Measurements from ENCODE around the gene C1QTNF1. TPM values are rescaled to one million over a fixed set of nuclear protein-coding genes. Genes with fewer than 3 reads are reported as not detected.

Gene C1QTNF1
- total and polyA plus RNA-seq, 9 of the 15 experiments (the other 6 are each of a cell fraction or from before 2014, with no cell fraction given) = 0.09 TPM; not detected in 8

GRCh38 chr17:79098282-79098867 lies 74.4 kb downstream of the C1QTNF1 start:
- CTCF ChIA-PET (ENCODE audit: low intra/inter-chr PET ratio) = no interaction called here
- H2AFZ ChIP-seq (ENCODE audit: low read depth, low read length) = no peak overlapping the region
- ATAC-seq (no peak), FAIRE-seq (no peak), DNase-seq (ENCODE audit: extremely low read depth in 1 of 4, low spot score in 3 of 4) (no peak)
- in situ Hi-C loops (cut with MboI) = no loop called here
- H3K27ac ChIP-seq (ENCODE audit: extremely low read depth, low read depth, low read length) = no peak overlapping the region
- intact Hi-C loops (cut with micrococcal nuclease) = no loop called here
- no TSS peak for BruUV-seq (replicated peaks)
- H3K4me2 ChIP-seq (ENCODE audit: insufficient read depth, low read length) = no peak overlapping the region
- H3K4me1 ChIP-seq (replicated peaks in 1 of 2; ENCODE audit: control insufficient read depth in 2 of 2, insufficient read depth in 2 of 2, low read length in 2 of 2) = peaks cover 0 to 7% of the 10 kb centered on the region in 2 experiments; a peak in 2 of 5 replicates
- no peaks in the 10 kb centered on the region for H3K9me1 ChIP-seq (ENCODE audit: control insufficient read depth, insufficient read depth, low read length)
- TF ChIP-seq ADNP (tag; IDR thresholded peaks at IDR 0.05) (no peak), RB1 (IDR thresholded peaks at IDR 0.05; ENCODE audit: low read depth) (no peak), IRF1 (CRISPR knock-in tag; IDR thresholded peaks at IDR 0.05; ENCODE audit: borderline replicate concordance) (no peak), GATAD2A (IDR thresholded peaks at IDR 0.05) (no peak), SAP30 (IDR thresholded peaks at IDR 0.05; ENCODE audit: borderline replicate concordance, insufficient read depth, low read depth, low read length, poor library complexity, severe bottlenecking) (no peak)
- 0 out of 4 replicates have a peak overlapping the region, but pooled peaks of 1 of the 2 experiments have one; percentile 9 for H3K9ac ChIP-seq (ENCODE audit: insufficient read depth in 1 of 2, low read depth in 2 of 2, low read length in 2 of 2)
- POLR2A ChIA-PET = interaction anchor here (0.6 kb wide), 2 partner anchors 210 to 1585 kb away, joined by 3 to 5 read pairs; no protein-coding TSS in a partner anchor
- no peaks in the 10 kb centered on the region for H3K36me3 ChIP-seq (ENCODE audit: control insufficient read depth, insufficient read depth, low read length)
- WGBS (ENCODE audit: insufficient coverage, low coverage, missing lambda C conversion rate) = under 1% methylated on average over 13 of the region's 16 CpGs
- H3K4me3 ChIP-seq = no peak overlapping the region
- H4K20me1 ChIP-seq (replicated peaks; ENCODE audit: control insufficient read depth, insufficient read depth, low read length) = peaks cover 27% of the 10 kb centered on the region
- H3K79me2 ChIP-seq (ENCODE audit: control insufficient read depth, insufficient read depth, low read length) = no peaks in the 10 kb centered on the region
- H3K27me3 ChIP-seq (ENCODE audit: control insufficient read depth in 2 of 2, insufficient read depth in 2 of 2, low read length in 2 of 2) = peaks cover 36 to 77% of the 10 kb centered on the region in 2 experiments; a peak in 4 of 5 replicates
- no peaks in the 10 kb centered on the region for H3K9me3 ChIP-seq (replicated peaks; ENCODE audit: control insufficient read depth, insufficient read depth, low read depth, low read length)

Other genes starting within 250 kb of the C1QTNF1 start
- gene CYTH1, start 241.9 kb upstream of the C1QTNF1 start, total RNA-seq (2014; rRNA removed) = 15.0 and 15.1 TPM in 2 replicates
- gene CYTH1, start 241.9 kb upstream of the C1QTNF1 start, total RNA-seq (2014; rRNA removed; fragmentation: Illumina TruSeq; extraction: Trizol) = 16.8 and 18.3 TPM in 2 replicates
- gene CYTH1, start 241.9 kb upstream of the C1QTNF1 start, total RNA-seq (2015; rRNA removed; fragmentation: Illumina TruSeq; extraction: Trizol) = 19.6 and 21.2 TPM in 2 replicates
- 24.4 and 27.7 TPM in 2 replicates for gene CYTH1, start 241.9 kb upstream of the C1QTNF1 start, total RNA-seq (2021)
- 16.1 and 16.5 TPM in 2 replicates for gene CYTH1, start 241.9 kb upstream of the C1QTNF1 start, polyA plus RNA-seq (2011; rRNA removed)
- gene CYTH1, start 241.9 kb upstream of the C1QTNF1 start, polyA plus RNA-seq (2014; fragmentation: Illumina TruSeq; extraction: Trizol) = 20.5 and 24.1 TPM in 2 replicates
- under 1 TPM; 0.52 to 0.70 TPM for gene CYTH1, start 241.9 kb upstream of the C1QTNF1 start, polyA plus RNA-seq (2014; fragmentation: Nextera tagmentation; extraction: Ambion mirVana)
- 25.1 and 25.4 TPM in 2 replicates for gene CYTH1, start 241.9 kb upstream of the C1QTNF1 start, polyA plus RNA-seq (2014; rRNA removed)
- 15.1 and 18.3 TPM in 2 replicates for gene USP36, start 183.4 kb upstream of the C1QTNF1 start, total RNA-seq (2014; rRNA removed)
- gene USP36, start 183.4 kb upstream of the C1QTNF1 start, total RNA-seq (2014; rRNA removed; fragmentation: Illumina TruSeq; extraction: Trizol) = 23.7 and 29.8 TPM in 2 replicates
- 18.5 and 20.8 TPM in 2 replicates for gene USP36, start 183.4 kb upstream of the C1QTNF1 start, total RNA-seq (2015; rRNA removed; fragmentation: Illumina TruSeq; extraction: Trizol)
- 66.8 and 72.8 TPM in 2 replicates for gene USP36, start 183.4 kb upstream of the C1QTNF1 start, total RNA-seq (2021)
- gene USP36, start 183.4 kb upstream of the C1QTNF1 start, polyA plus RNA-seq (2011; rRNA removed) = 22.5 and 34.0 TPM in 2 replicates
- 45.9 and 47.4 TPM in 2 replicates for gene USP36, start 183.4 kb upstream of the C1QTNF1 start, polyA plus RNA-seq (2014; fragmentation: Illumina TruSeq; extraction: Trizol)
- gene USP36, start 183.4 kb upstream of the C1QTNF1 start, polyA plus RNA-seq (2014; fragmentation: Nextera tagmentation; extraction: Ambion mirVana) = 1 to 10 TPM; 6.4 to 8.5 TPM
- 31.7 and 33.9 TPM in 2 replicates for gene USP36, start 183.4 kb upstream of the C1QTNF1 start, polyA plus RNA-seq (2014; rRNA removed)
- gene CEP295NL, start 121.0 kb upstream of the C1QTNF1 start, total RNA-seq (2014; rRNA removed) = not detected in 2 replicates
- gene CEP295NL, start 121.0 kb upstream of the C1QTNF1 start, total RNA-seq (2014; rRNA removed; fragmentation: Illumina TruSeq; extraction: Trizol) = not detected in 2 replicates
- not detected in 2 replicates for gene CEP295NL, start 121.0 kb upstream of the C1QTNF1 start, total RNA-seq (2015; rRNA removed; fragmentation: Illumina TruSeq; extraction: Trizol)
- gene CEP295NL, start 121.0 kb upstream of the C1QTNF1 start, total RNA-seq (2021) = not detected in 2 replicates
- gene CEP295NL, start 121.0 kb upstream of the C1QTNF1 start, polyA plus RNA-seq (2011; rRNA removed) = not detected in 2 replicates
- not detected in 2 replicates for gene CEP295NL, start 121.0 kb upstream of the C1QTNF1 start, polyA plus RNA-seq (2014; fragmentation: Illumina TruSeq; extraction: Trizol)
- not detected for gene CEP295NL, start 121.0 kb upstream of the C1QTNF1 start, polyA plus RNA-seq (2014; fragmentation: Nextera tagmentation; extraction: Ambion mirVana)
- not detected in 2 replicates for gene CEP295NL, start 121.0 kb upstream of the C1QTNF1 start, polyA plus RNA-seq (2014; rRNA removed)
- gene TIMP2, start 98.8 kb upstream of the C1QTNF1 start, total RNA-seq (2014; rRNA removed) = not detected in 2 replicates
- gene TIMP2, start 98.8 kb upstream of the C1QTNF1 start, total RNA-seq (2014; rRNA removed; fragmentation: Illumina TruSeq; extraction: Trizol) = not detected in 2 replicates
- not detected in 2 replicates for gene TIMP2, start 98.8 kb upstream of the C1QTNF1 start, total RNA-seq (2015; rRNA removed; fragmentation: Illumina TruSeq; extraction: Trizol)
- gene TIMP2, start 98.8 kb upstream of the C1QTNF1 start, total RNA-seq (2021) = 0.49 and 0.55 TPM in 2 replicates
- not detected in 2 replicates for gene TIMP2, start 98.8 kb upstream of the C1QTNF1 start, polyA plus RNA-seq (2011; rRNA removed)
- not detected in 2 replicates for gene TIMP2, start 98.8 kb upstream of the C1QTNF1 start, polyA plus RNA-seq (2014; fragmentation: Illumina TruSeq; extraction: Trizol)
- not detected for gene TIMP2, start 98.8 kb upstream of the C1QTNF1 start, polyA plus RNA-seq (2014; fragmentation: Nextera tagmentation; extraction: Ambion mirVana)
- not detected in 2 replicates for gene TIMP2, start 98.8 kb upstream of the C1QTNF1 start, polyA plus RNA-seq (2014; rRNA removed)
- 4.8 and 5.9 TPM in 2 replicates for gene LGALS3BP, start 44.2 kb upstream of the C1QTNF1 start, total RNA-seq (2014; rRNA removed)
- gene LGALS3BP, start 44.2 kb upstream of the C1QTNF1 start, total RNA-seq (2014; rRNA removed; fragmentation: Illumina TruSeq; extraction: Trizol) = 0.73 and 1.4 TPM in 2 replicates
- 4.4 and 4.7 TPM in 2 replicates for gene LGALS3BP, start 44.2 kb upstream of the C1QTNF1 start, total RNA-seq (2015; rRNA removed; fragmentation: Illumina TruSeq; extraction: Trizol)
- gene LGALS3BP, start 44.2 kb upstream of the C1QTNF1 start, total RNA-seq (2021) = 5.3 and 8.7 TPM in 2 replicates
- gene LGALS3BP, start 44.2 kb upstream of the C1QTNF1 start, polyA plus RNA-seq (2011; rRNA removed) = 0.68 and 2.4 TPM in 2 replicates
- gene LGALS3BP, start 44.2 kb upstream of the C1QTNF1 start, polyA plus RNA-seq (2014; fragmentation: Illumina TruSeq; extraction: Trizol) = 3.8 and 4.2 TPM in 2 replicates
- under 1 TPM; 0.39 to 0.59 TPM for gene LGALS3BP, start 44.2 kb upstream of the C1QTNF1 start, polyA plus RNA-seq (2014; fragmentation: Nextera tagmentation; extraction: Ambion mirVana)
- 3.2 and 3.3 TPM in 2 replicates for gene LGALS3BP, start 44.2 kb upstream of the C1QTNF1 start, polyA plus RNA-seq (2014; rRNA removed)
- gene CANT1, start 14.4 kb upstream of the C1QTNF1 start, total RNA-seq (2014; rRNA removed) = 25.7 and 30.6 TPM in 2 replicates
- 12.6 and 13.9 TPM in 2 replicates for gene CANT1, start 14.4 kb upstream of the C1QTNF1 start, total RNA-seq (2014; rRNA removed; fragmentation: Illumina TruSeq; extraction: Trizol)
- gene CANT1, start 14.4 kb upstream of the C1QTNF1 start, total RNA-seq (2015; rRNA removed; fragmentation: Illumina TruSeq; extraction: Trizol) = 21.6 and 23.9 TPM in 2 replicates
- gene CANT1, start 14.4 kb upstream of the C1QTNF1 start, total RNA-seq (2021) = 66.4 and 68.4 TPM in 2 replicates
- gene CANT1, start 14.4 kb upstream of the C1QTNF1 start, polyA plus RNA-seq (2011; rRNA removed) = 22.5 and 27.2 TPM in 2 replicates
- 25.8 and 29.2 TPM in 2 replicates for gene CANT1, start 14.4 kb upstream of the C1QTNF1 start, polyA plus RNA-seq (2014; fragmentation: Illumina TruSeq; extraction: Trizol)
- gene CANT1, start 14.4 kb upstream of the C1QTNF1 start, polyA plus RNA-seq (2014; fragmentation: Nextera tagmentation; extraction: Ambion mirVana) = 1 to 10 TPM; 2.7 to 2.9 TPM
- gene CANT1, start 14.4 kb upstream of the C1QTNF1 start, polyA plus RNA-seq (2014; rRNA removed) = 24.9 and 25.2 TPM in 2 replicates
- 14.0 and 17.2 TPM in 2 replicates for gene ENGASE, start 50.7 kb downstream of the C1QTNF1 start, total RNA-seq (2014; rRNA removed)
- 6.5 and 9.1 TPM in 2 replicates for gene ENGASE, start 50.7 kb downstream of the C1QTNF1 start, total RNA-seq (2014; rRNA removed; fragmentation: Illumina TruSeq; extraction: Trizol)
- gene ENGASE, start 50.7 kb downstream of the C1QTNF1 start, total RNA-seq (2015; rRNA removed; fragmentation: Illumina TruSeq; extraction: Trizol) = 11.2 and 13.6 TPM in 2 replicates
- gene ENGASE, start 50.7 kb downstream of the C1QTNF1 start, total RNA-seq (2021) = 32.3 and 45.5 TPM in 2 replicates
- 16.4 and 22.8 TPM in 2 replicates for gene ENGASE, start 50.7 kb downstream of the C1QTNF1 start, polyA plus RNA-seq (2011; rRNA removed)
- 13.9 and 15.2 TPM in 2 replicates for gene ENGASE, start 50.7 kb downstream of the C1QTNF1 start, polyA plus RNA-seq (2014; fragmentation: Illumina TruSeq; extraction: Trizol)
- gene ENGASE, start 50.7 kb downstream of the C1QTNF1 start, polyA plus RNA-seq (2014; fragmentation: Nextera tagmentation; extraction: Ambion mirVana) = under 1 TPM; 0.06 to 0.14 TPM
- 36.5 and 42.5 TPM in 2 replicates for gene ENGASE, start 50.7 kb downstream of the C1QTNF1 start, polyA plus RNA-seq (2014; rRNA removed)

Measured in K562 (cell line).